Dendritic cell treated with granulocyte-macrophage colony-stimulating factor and Interleukin-4, amounts not matched to agents 40 ng/mL and 50 ng/mL, for 4 days (primary cell): ENCODE measurements around the gene PRICKLE1.

ENCODE experiments used
- H3K27ac Mint-ChIP-seq: one replicate; pipeline ENCODE4 v1.8.0; 2022; ENCODE audit warnings: mild to moderate bottlenecking, mixed read lengths
- H3K27me3 Mint-ChIP-seq: one replicate; pipeline ENCODE4 v1.8.0; 2022; ENCODE audit warnings: mild to moderate bottlenecking, mixed read lengths
- H3K36me3 Mint-ChIP-seq: one replicate; pipeline ENCODE4 v1.8.0; 2022; ENCODE audit warnings: low read depth, mixed read lengths
- H3K4me1 Mint-ChIP-seq: one replicate; pipeline ENCODE4 v1.8.0; 2022; ENCODE audit warnings: low read depth, mixed read lengths
- H3K4me3 Mint-ChIP-seq: one replicate; pipeline ENCODE4 v1.8.0; 2022; ENCODE audit warnings: mild to moderate bottlenecking, moderate library complexity, mixed read lengths
- H3K9me3 Mint-ChIP-seq: one replicate; pipeline ENCODE4 v1.8.0; 2022; ENCODE audit warnings: mixed read lengths
- intact Hi-C: fragments of 100-400 bp; cut with micrococcal nuclease; formaldehyde crosslinking; loops from one replicate; pipeline ENCODE4 v1.15.0; 2022

The PRICKLE1 gene

DNA sequence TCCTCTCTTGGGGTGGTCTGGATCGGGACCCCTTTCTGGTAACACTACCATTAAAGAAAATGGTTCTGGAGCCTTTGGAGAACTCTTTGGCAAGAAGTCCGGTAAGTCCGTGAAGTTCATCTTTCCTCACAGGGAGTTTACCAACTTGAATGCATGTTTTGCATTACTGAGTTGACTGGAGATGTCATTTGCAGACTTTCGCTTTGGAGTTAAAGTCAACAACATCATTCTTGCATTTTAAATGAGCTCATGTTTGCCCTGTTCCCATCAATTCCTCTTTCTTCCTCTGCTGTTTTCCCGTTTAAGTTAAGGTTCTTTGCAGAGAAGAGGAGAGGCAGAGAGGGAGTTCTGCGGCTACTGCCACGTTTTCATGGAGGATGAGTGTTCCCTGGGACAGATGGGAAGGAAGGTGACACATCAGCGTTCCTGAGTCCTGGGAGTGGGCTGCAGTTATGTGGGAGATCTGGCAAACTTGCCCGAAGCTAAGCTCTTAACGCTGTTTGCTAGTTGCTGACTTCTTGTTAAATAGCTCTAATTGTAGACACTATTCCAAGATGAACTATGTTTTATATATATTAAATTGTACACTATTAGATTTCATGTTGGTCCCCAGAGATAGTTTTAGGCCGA is 18.8 kb upstream of the PRICKLE1 start:
- intact Hi-C loops: no loop called here
- Mint-ChIP-seq H3K9me3 (no peaks in the 10 kb centered on the region), H3K27ac (no peak overlapping the region), H3K36me3 (no peaks in the 10 kb centered on the region), H3K4me3 (no peak overlapping the region), H3K4me1 (no peaks in the 10 kb centered on the region), H3K27me3 (peaks cover 3% of the 10 kb centered on the region)

- Mint-ChIP-seq H3K4me3 (no peak overlapping the region), H3K36me3 (no peaks in the 10 kb centered on the region), H3K4me1 (no peaks in the 10 kb centered on the region), H3K27ac (no peak overlapping the region), H3K9me3 (no peaks in the 10 kb centered on the region), H3K27me3 (peaks cover 3% of the 10 kb centered on the region)
- intact Hi-C loops: no loop called here
Measured at GRCh38 chr12:42607584-42608058, 18.1 kb upstream of the PRICKLE1 start.

DNA sequence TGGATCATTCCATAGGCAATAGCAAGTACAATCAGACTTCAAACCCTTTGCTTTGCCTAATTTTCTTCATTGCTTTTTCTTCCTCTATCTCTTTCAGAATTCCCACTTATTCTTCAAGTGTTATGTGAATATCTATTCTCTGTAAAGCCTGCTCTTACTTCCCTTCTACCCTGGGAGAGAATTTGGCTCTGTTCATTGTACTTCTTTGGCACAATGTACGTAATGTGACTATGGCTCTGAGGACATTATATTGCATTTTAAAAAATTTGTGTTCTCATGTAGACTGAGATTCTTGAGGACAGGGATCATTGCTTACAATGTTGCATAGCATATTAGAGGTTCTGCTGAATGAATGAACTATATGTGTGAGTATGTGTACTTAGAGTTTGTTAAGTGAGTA is 16.9 kb upstream of the PRICKLE1 start:
- intact Hi-C loops: no loop called here
- Mint-ChIP-seq H3K36me3 (no peaks in the 10 kb centered on the region), H3K4me1 (no peaks in the 10 kb centered on the region), H3K27me3 (peaks cover 3% of the 10 kb centered on the region), H3K4me3 (no peak overlapping the region), H3K9me3 (no peaks in the 10 kb centered on the region), H3K27ac (no peak overlapping the region)

DNA sequence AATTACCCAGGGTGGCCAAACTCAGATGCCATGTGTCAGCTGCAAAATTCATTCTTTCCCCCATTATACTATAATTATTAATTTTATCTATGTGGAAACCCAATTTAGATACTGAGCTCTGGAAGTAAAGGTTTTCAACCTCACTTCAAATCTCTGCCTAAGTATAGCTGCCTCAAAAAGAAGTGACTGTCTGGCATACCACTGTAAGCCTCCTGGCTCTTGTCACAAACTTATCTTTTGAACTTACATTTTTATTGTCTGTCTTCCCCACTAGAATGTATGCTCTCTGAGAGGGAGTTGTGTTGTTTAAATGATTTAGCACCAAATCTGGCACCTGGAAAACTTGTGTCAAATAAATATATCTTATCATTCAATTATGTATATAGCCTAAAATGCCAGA is 16.1 kb upstream of the PRICKLE1 start:
- intact Hi-C loops: no loop called here
- no peaks in the 10 kb centered on the region for H3K9me3 Mint-ChIP-seq
- no peaks in the 10 kb centered on the region for H3K4me1 Mint-ChIP-seq
- no peak overlapping the region for H3K27ac Mint-ChIP-seq
- H3K36me3 Mint-ChIP-seq: no peaks in the 10 kb centered on the region
- no peak overlapping the region for H3K4me3 Mint-ChIP-seq
- peaks cover 3% of the 10 kb centered on the region for H3K27me3 Mint-ChIP-seq

GRCh38 chr12:42603246-42603990 is 13.9 kb upstream of the PRICKLE1 start:
- no peaks in the 10 kb centered on the region for H3K4me1 Mint-ChIP-seq
- H3K36me3 Mint-ChIP-seq: no peaks in the 10 kb centered on the region
- H3K4me3 Mint-ChIP-seq: no peak overlapping the region
- H3K27me3 Mint-ChIP-seq: peaks cover 3% of the 10 kb centered on the region
- intact Hi-C loops: no loop called here
- H3K9me3 Mint-ChIP-seq: no peaks in the 10 kb centered on the region
- H3K27ac Mint-ChIP-seq: no peak overlapping the region

DNA sequence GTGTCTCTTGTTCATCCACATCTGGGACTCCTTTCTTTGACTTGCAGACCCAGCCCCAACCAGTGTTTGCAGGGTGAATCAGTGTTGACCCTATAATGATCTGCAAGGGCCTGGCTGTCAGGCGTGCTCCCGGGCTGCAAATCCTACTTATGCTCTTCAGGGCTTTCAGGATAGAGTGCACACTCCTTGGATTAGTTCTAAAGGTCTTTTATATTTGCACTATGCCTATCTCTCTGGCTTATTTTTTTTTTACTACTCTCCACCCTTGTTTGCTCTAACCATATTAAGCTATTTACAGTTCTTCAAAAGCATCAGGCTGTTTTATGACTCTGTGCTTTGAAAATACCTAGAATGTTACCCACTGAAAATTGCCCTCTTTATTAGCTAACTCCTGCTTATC is 4.3 kb upstream of the PRICKLE1 start:
- intact Hi-C loops: no loop called here
- Mint-ChIP-seq H3K27me3 (peaks cover 60% of the 10 kb centered on the region), H3K27ac (no peak overlapping the region), H3K9me3 (no peaks in the 10 kb centered on the region), H3K36me3 (no peaks in the 10 kb centered on the region), H3K4me3 (no peak overlapping the region), H3K4me1 (peaks cover 14% of the 10 kb centered on the region)

- intact Hi-C loops: no loop called here
- H3K27me3 Mint-ChIP-seq: peaks cover 75% of the 10 kb centered on the region
- H3K4me1 Mint-ChIP-seq: peaks cover 20% of the 10 kb centered on the region
- no peaks in the 10 kb centered on the region for H3K36me3 Mint-ChIP-seq
- peak overlapping the region; percentile 75 for H3K4me3 Mint-ChIP-seq
- H3K27ac Mint-ChIP-seq: peak overlapping the region; percentile 44
- no peaks in the 10 kb centered on the region for H3K9me3 Mint-ChIP-seq
Measured at GRCh38 chr12:42590330-42590934, 886 bp upstream of the PRICKLE1 start.

GRCh38 chr12:42588524-42589464 is 752 bp downstream of the PRICKLE1 start:
- no peaks in the 10 kb centered on the region for H3K36me3 Mint-ChIP-seq
- H3K4me3 Mint-ChIP-seq: peak overlapping the region; percentile 65
- H3K27me3 Mint-ChIP-seq: peaks cover 71% of the 10 kb centered on the region
- H3K4me1 Mint-ChIP-seq: peaks cover 20% of the 10 kb centered on the region
- intact Hi-C loops: loop anchor here (5.0 kb wide), 2 partner anchors 106 to 1249 kb away; partner anchors contain the start of gene TMEM117
- H3K27ac Mint-ChIP-seq: no peak overlapping the region
- no peaks in the 10 kb centered on the region for H3K9me3 Mint-ChIP-seq

- Mint-ChIP-seq H3K36me3 (no peaks in the 10 kb centered on the region), H3K27me3 (peaks cover 67% of the 10 kb centered on the region), H3K4me3 (no peak overlapping the region), H3K27ac (no peak overlapping the region), H3K9me3 (no peaks in the 10 kb centered on the region), H3K4me1 (peaks cover 20% of the 10 kb centered on the region)
- intact Hi-C loops: loop anchor here (5.0 kb wide), 2 partner anchors 106 to 1249 kb away; partner anchors contain the start of gene TMEM117
Measured at GRCh38 chr12:42587601-42588523, 1.7 kb downstream of the PRICKLE1 start.

- Mint-ChIP-seq H3K27me3 (peaks cover 56% of the 10 kb centered on the region), H3K27ac (no peak overlapping the region), H3K9me3 (no peaks in the 10 kb centered on the region), H3K36me3 (no peaks in the 10 kb centered on the region), H3K4me3 (no peak overlapping the region), H3K4me1 (peaks cover 20% of the 10 kb centered on the region)
- intact Hi-C loops: loop anchor here (5.0 kb wide), 2 partner anchors 104 to 1251 kb away; partner anchors contain the start of gene TMEM117
Measured at GRCh38 chr12:42586268-42586667, 3.3 kb downstream of the PRICKLE1 start.

- Mint-ChIP-seq H3K4me1 (peaks cover 19% of the 10 kb centered on the region), H3K36me3 (no peaks in the 10 kb centered on the region), H3K27ac (no peak overlapping the region), H3K4me3 (no peak overlapping the region), H3K9me3 (no peaks in the 10 kb centered on the region), H3K27me3 (peaks cover 51% of the 10 kb centered on the region)
- intact Hi-C loops: loop anchor here (5.0 kb wide), 2 partner anchors 104 to 1251 kb away; partner anchors contain the start of gene TMEM117
Measured at GRCh38 chr12:42585841-42586216, 3.7 kb downstream of the PRICKLE1 start.

DNA sequence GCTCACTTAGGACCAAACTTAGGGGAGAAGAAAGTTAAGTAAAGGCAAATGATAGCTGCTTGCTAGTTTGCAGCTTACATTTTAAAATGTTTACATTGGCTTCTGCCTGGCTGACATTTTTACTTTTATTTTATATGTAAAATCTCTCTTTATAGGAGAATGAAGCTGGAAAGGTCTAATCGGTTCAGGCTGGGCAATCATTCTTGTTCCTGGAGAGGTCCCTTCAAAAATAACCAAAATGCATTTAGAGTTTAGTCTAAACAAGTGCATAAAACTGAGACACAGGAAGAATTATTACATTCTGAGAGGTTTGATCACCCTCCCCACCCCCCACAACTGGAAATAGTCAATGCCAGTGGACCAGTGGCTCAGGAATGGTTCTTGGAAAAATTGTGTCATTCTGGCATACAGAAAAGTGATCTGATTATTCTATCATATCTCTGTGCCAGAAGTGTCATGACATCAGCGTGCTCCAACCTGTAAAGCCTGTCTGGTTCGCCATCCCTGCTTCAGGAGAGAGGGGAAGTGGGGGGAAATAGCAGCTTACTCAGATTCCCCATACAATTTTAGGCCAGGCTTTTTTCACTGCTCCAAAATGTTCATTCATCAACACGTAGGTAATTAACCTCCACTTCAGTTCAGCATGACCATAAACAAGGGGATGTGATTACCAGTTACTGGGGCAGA is 4.2 kb downstream of the PRICKLE1 start:
- H3K9me3 Mint-ChIP-seq: no peaks in the 10 kb centered on the region
- H3K36me3 Mint-ChIP-seq: no peaks in the 10 kb centered on the region
- H3K27me3 Mint-ChIP-seq: peaks cover 50% of the 10 kb centered on the region
- intact Hi-C loops: loop anchor here (5.0 kb wide), 2 partner anchors 103 to 1252 kb away; partner anchors contain the start of gene TMEM117
- peaks cover 14% of the 10 kb centered on the region for H3K4me1 Mint-ChIP-seq
- no peak overlapping the region for H3K4me3 Mint-ChIP-seq
- H3K27ac Mint-ChIP-seq: no peak overlapping the region
